OCI-LY1 (cell line): ENCODE results near the gene GALR1.

Source experiments
- CTCF ChIP-seq: fragments of 200-600 bp; sonication (generic), shearing (Covaris generic); IDR thresholded peaks from 2 replicates; pipeline ENCODE4 v1.5.1; 2017; ENCODE audit warnings: mild to moderate bottlenecking, antibody characterized with exemption, low read length, moderate library complexity, mixed read lengths
- EZH2 ChIP-seq: fragments of 200-600 bp; sonication (generic), shearing (Covaris generic); IDR thresholded peaks from 2 replicates; pipeline ENCODE4 v1.8.0; 2017; ENCODE audit warnings: borderline replicate concordance, mixed run types, mild to moderate bottlenecking, antibody characterized with exemption, low read length, moderate library complexity, mixed read lengths

GRCh38 chr18:77308216-77308615, 58.6 kb downstream of the GALR1 start:
- TF ChIP-seq CTCF (no peak), EZH2 (no peak)
